Germinal center (tissue), 1 donor: ENCODE data around the gene GTF2A2.

Source experiments
- DNase-seq: peaks from one replicate; pipeline ENCODE4 v3.0.0; 2012; ENCODE audit warnings: mixed read lengths, low spot score

GTF2A2 gene

GRCh38 chr15:59605994-59606393, 51.3 kb downstream of the GTF2A2 start:
- no peak for DNase-seq

GRCh38 chr15:59598461-59598860, 58.9 kb downstream of the GTF2A2 start:
- DNase-seq = no peak

- no peak for DNase-seq
These were observed 60.7 kb downstream of the GTF2A2 start for GRCh38 chr15:59596640-59597039.

- no peak for DNase-seq
These were observed 61.8 kb downstream of the GTF2A2 start for GRCh38 chr15:59595434-59595915.

GRCh38 chr15:59594991-59595390, 62.3 kb downstream of the GTF2A2 start:
- DNase-seq = no peak

- DNase-seq = no peak
These were observed 62.8 kb downstream of the GTF2A2 start for GRCh38 chr15:59594493-59594942.

- DNase-seq = no peak
These were observed 66.0 kb downstream of the GTF2A2 start for GRCh38 chr15:59591356-59591755.

- DNase-seq = no peak
These were observed 67.3 kb downstream of the GTF2A2 start for GRCh38 chr15:59590027-59590426.
